Measurements from ENCODE around the gene DNAJC1.
"Not testable (repeated sequence)": the region's sequence is repeated elsewhere in the genome, so short reads cannot be mapped to it uniquely, and the experiment has no call there.

The DNAJC1 gene

DNA sequence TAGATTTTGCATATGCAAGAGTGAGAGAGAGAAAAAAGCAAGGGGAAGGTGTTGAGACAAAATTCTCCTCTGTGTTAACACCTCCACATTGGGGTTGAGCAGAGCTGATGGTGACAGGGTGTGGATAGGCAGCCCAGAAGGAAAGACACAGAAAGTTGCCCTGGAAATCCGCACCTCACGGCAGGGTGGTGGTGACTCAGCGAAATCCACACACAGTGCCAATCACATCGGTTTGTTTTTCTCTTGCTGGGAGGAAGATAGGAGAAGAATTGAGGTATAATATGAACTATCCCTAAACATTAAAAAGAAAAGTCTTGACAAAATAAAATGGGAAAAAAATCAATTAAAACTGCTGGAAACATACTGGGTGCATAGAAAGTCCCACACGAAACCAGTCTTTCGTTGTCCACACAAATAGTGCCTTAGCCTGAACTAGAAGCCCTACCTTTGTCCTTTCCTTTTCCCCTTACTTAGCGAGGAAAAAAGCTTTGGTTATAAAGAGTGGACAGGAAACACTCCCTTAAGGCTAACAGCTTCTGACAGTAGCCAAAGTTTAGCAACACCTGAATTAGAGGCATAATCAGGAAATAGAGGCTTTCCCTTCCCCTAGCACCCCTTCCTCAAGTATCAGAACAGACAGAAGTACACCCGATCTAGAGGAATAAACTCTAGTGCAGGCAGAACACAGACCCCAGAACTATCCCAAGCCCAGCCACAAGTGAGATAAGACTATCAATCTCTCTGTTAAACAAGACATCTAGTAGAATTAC is 39.2 kb upstream of the DNAJC1 start:
- H3K4me3 ChIP-seq (replicated peaks; ENCODE audit: low read depth, low read length): no peak overlapping the region
- no peak for DNase-seq (ENCODE audit: extremely low read depth, insufficient read length)
- TF ChIP-seq, protein P1, sequence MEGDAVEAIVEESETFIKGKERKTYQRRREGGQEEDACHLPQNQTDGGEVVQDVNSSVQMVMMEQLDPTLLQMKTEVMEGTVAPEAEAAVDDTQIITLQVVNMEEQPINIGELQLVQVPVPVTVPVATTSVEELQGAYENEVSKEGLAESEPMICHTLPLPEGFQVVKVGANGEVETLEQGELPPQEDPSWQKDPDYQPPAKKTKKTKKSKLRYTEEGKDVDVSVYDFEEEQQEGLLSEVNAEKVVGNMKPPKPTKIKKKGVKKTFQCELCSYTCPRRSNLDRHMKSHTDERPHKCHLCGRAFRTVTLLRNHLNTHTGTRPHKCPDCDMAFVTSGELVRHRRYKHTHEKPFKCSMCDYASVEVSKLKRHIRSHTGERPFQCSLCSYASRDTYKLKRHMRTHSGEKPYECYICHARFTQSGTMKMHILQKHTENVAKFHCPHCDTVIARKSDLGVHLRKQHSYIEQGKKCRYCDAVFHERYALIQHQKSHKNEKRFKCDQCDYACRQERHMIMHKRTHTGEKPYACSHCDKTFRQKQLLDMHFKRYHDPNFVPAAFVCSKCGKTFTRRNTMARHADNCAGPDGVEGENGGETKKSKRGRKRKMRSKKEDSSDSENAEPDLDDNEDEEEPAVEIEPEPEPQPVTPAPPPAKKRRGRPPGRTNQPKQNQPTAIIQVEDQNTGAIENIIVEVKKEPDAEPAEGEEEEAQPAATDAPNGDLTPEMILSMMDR (IDR thresholded peaks at IDR 0.05; ENCODE audit: insufficient read depth, low read length, poor library complexity, severe bottlenecking): no peak
- no peaks in the 10 kb centered on the region for H3K36me3 ChIP-seq (ENCODE audit: control insufficient read depth, insufficient read depth, low read length)
- no peaks in the 10 kb centered on the region for H3K27me3 ChIP-seq (replicated peaks; ENCODE audit: control insufficient read depth, insufficient read depth, low read length)

DNA sequence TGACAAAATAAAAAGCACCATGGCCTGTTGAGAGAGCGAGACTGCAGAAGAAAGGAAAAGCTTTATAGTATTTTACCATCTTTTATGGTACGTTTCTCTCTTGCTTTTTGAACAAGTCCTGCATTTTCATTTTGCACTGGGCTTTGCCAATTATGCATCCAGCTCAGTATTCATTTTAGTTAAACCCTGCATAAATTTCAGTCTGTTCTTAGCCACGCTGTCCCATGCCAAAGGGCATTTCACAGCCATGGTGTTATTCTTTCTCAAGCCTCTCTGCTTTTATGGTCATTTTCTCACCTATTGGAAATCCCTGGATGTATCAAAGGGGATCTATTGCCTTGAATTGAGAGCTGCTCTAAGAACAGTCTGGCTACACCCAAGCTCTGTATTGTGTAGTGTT is 30.8 kb upstream of the DNAJC1 start:
- Histone ChIP-seq H3K27me3 (replicated peaks; ENCODE audit: control insufficient read depth, insufficient read depth, low read length) (no peaks in the 10 kb centered on the region), H3K36me3 (ENCODE audit: control insufficient read depth, insufficient read depth, low read length) (no peaks in the 10 kb centered on the region), H3K4me3 (replicated peaks; ENCODE audit: low read depth, low read length) (no peak overlapping the region)
- no peak for DNase-seq (ENCODE audit: extremely low read depth, insufficient read length)
- TF ChIP-seq, protein P1 (IDR thresholded peaks at IDR 0.05; ENCODE audit: insufficient read depth, low read length, poor library complexity, severe bottlenecking): no peak

DNA sequence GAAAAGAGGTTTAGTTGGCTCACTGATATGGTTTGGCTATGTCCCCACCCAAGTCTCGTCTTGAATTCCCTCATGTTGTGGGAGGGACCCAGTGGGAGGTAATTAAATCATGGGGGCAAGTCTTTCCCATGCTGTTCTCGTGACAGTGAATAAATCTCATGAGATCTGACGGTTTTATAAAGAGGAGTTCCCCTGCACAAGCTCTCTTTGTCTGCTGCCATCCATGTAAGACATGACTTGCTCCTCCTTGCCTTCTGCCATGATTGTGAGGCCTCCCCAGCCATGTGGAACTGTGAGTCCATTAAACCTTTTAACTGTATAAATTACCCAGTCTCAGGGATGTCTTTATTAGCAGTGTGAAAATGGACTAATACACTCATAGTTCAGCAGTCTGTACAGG is 28.7 kb upstream of the DNAJC1 start:
- DNase-seq (ENCODE audit: extremely low read depth, insufficient read length); H3K4me3 ChIP-seq (replicated peaks; ENCODE audit: low read depth, low read length); H3K36me3 ChIP-seq (ENCODE audit: control insufficient read depth, insufficient read depth, low read length); H3K27me3 ChIP-seq (replicated peaks; ENCODE audit: control insufficient read depth, insufficient read depth, low read length): not testable (repeated sequence)

DNA sequence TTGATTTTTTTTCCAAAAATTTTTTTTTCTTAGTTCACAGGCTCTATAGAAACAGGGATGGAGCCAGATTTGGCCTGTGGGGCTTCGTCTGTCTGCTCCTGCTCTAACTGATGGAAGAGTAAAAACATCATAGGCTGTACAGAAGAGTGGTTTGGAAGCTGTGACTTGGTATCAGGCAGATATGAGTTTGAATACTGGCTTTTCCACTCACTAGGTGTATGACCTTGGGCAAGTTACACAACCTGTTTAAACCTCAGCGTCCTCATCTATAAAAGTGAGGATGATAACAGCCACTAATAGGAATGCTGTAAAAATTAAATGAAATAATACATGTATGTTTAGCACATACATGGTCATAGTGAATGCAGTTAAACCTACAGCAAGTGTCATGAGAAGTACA is 26.9 kb upstream of the DNAJC1 start:
- H3K27me3 ChIP-seq (replicated peaks; ENCODE audit: control insufficient read depth, insufficient read depth, low read length): no peaks in the 10 kb centered on the region
- TF ChIP-seq, protein P1 (IDR thresholded peaks at IDR 0.05; ENCODE audit: insufficient read depth, low read length, poor library complexity, severe bottlenecking): no peak

DNA sequence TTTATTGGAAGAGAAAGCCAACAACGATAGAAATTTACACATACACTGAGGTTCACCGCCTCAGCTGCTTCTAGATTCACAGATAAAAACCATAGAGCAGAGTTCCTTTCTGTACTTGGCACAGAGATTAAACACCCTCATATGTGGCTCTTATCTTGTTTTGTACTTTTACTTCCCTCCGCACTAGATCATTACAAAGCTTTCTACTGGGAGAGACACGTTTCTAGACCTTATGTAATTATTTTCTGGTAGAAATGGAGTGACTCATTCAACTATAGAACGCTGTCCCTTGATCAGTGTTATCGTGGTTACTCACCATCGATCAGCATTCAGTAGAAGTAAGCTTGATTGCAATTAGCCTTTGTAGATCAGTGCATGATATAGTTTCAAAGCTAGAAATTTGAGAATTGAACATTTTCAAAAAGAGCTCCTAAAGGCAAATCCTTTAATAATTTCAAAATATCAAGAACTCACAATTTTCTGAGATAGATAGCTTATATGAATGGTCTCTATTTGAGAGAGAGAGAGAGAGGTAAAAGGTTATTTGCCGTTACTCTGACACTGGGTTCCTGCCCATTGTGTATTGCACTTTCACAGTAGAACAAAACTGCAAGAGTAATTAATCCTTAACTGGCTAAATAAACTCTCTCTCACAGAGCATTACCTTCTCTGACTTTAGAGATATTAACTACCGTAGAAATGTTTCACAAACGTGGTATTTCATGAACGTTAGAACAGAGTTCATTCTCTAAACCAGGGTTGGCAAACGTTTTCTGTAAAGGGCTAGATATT is 26.1 kb upstream of the DNAJC1 start:
- TF ChIP-seq, protein P1 (IDR thresholded peaks at IDR 0.05; ENCODE audit: insufficient read depth, low read length, poor library complexity, severe bottlenecking): no peak
- no peak for DNase-seq (ENCODE audit: extremely low read depth, insufficient read length)
- Histone ChIP-seq H3K36me3 (ENCODE audit: control insufficient read depth, insufficient read depth, low read length) (no peaks in the 10 kb centered on the region), H3K4me3 (replicated peaks; ENCODE audit: low read depth, low read length) (no peak overlapping the region), H3K27me3 (replicated peaks; ENCODE audit: control insufficient read depth, insufficient read depth, low read length) (no peaks in the 10 kb centered on the region)

More for the DNA sequence above, 26.9 kb upstream of the DNAJC1 start:
- no peaks in the 10 kb centered on the region for H3K36me3 ChIP-seq (ENCODE audit: control insufficient read depth, insufficient read depth, low read length)
- no peak for DNase-seq (ENCODE audit: extremely low read depth, insufficient read length)
- no peak overlapping the region for H3K4me3 ChIP-seq (replicated peaks; ENCODE audit: low read depth, low read length)

Data from GM06990 (cell line).